Kidney capillary endothelial cell (primary cell): Measurements from ENCODE around the gene KLHL35.
"Not testable (repeated sequence)": the region's sequence is repeated elsewhere in the genome, so short reads cannot be mapped to it uniquely, and the experiment has no call there.

ENCODE experiments used
- DNase-seq: peaks from one replicate; pipeline ENCODE4 v3.0.0-alpha.2; 2018; ENCODE audit warnings: low spot score

KLHL35 gene

DNA sequence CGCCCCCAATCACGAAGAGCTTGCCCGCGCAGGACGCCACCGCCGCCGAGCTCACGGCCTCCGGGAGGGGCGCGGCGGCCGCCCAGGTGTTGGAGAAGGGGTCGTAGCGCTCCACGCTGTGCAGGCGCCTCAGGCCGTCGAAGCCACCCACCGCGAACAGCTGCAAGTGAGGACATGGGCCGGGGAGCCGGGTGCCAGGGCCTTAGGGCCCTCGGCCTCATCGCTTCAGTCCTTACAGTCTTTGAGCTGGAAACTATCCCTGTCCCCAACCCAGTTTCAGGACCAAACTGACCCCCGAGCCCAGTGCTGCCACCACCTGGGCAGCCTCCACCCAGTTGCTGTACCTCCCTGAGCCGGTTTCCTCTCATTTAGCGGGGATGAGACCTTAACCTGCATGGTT, 7.6 kb downstream of the KLHL35 start:
- DNase-seq: no peak

DNA sequence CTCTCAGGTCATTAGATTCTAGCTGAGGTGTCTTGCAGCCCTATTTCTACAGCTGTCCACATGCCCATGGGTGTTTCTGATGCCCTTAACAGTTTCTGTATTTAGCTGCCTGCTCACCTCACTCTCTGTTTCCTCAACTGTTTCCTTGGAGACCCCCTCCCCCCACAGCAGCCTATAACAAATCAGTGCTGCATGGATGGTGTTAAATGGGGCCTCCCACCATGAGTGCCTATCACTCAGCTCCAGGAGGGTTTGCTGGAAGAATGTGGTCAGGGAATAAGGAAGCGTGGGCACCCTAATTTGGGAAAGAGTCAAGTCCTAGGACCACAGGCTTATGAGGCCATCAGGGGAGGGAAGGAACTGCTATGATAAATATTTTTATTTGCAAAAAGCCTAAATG, 8.6 kb downstream of the KLHL35 start:
- no peak for DNase-seq

DNA sequence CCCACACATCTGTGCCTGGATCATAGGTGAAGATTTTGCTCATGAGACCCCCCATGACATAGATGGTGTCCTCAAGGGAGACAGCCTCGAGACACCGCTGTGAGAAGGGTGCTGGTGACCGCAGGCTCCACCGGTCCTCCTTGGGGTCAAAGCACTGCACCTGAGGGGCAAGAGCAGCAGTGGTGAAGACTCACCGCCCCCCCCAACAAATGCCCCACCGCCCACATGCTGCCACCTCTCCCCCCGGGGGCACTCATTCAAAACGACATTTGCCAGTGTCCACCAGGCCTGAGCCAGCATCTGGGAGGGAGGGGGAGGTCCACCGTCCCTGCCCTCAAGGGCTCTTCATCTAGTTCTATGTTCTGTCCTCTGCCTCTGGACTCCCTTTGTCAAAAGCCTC, 9.3 kb downstream of the KLHL35 start:
- DNase-seq: no peak

DNA sequence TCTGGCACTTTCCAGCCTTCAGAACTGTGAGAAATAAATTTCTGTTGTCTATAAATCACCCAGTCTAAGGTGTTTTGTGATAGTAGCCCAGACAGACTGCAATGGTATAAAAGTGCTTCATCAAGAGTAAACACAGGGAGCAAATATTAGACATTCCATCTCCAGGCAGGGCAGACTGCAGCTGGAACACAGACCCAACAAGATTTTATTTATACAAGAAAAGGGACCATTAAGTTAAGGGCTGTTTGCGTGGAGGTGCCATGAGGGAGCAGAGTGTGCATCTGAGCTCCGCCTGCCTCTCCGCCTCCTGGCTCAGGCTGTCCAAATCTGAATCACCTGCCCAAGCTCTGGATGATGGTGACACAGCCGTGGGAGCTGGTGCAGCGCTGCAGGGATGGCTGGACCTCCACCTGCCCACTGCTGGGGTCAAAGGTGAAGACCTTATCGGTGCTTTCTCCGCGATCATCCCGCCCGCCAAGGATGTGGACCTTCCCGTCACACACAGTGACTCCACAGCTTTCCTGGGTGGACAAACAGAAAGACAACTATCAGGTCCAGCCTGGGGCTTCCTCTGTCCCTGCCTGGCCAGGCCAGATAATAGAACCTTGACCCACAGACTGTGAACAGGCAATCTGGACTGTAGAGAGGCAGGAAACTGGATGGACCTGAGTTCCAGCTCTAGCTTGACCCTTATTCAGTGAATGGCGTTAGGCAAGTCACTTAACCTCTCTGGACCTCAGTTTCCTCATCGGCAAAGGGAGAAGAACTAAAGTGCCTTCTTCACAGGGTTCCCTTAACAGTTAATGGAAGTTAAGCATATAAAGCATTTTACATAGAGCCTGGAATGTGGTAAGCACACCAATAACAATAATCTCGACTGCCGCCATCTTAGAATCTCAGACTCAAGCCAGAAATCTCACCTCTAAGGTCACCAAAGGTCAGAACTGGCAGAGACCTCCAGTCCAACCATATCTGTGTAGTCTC, 10.5 kb downstream of the KLHL35 start:
- no peak for DNase-seq

DNA sequence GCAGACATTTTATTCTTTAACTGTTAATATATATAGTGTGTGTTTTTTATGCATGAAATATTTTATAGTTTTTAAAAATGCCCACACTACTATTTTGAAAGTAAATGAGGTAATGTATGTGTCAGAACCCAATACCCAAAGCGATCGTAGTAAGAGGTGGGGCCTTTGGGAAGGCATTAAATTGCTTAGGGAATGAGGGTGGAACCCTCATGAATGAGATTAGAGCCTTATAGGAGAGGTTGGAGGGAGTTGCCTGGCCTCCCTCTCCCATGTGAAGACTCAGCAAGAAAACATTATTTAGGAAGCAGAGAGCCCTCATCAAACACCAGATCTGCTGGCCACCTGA, 11.1 kb downstream of the KLHL35 start:
- no peak for DNase-seq

DNA sequence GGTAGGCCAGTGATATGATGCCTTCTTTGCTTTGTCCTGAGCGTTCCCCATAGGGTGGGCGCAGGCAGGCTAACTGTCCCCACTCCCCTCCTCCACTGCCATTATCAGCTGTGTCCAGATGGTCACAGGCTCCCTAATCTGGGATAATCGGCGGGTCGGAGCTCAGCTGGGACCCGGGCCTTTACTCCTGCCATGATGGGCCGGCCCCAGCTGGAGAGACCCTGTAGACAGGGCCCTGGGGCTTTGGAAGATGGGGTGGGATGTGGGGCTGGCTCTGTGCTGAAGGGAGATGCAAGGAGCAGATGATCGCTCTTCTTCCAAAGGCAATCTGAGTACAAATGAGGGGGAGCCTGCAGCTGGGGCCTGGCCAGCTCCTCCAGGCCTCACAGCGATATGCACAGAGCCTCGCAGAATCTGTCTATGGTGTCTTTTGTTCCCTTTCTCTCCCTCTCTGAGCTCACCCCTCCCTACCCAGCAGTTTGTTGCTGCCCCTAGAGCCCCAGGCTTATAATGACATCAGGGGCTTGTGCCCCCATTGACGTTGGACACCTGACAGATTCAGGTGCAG, 11.9 kb downstream of the KLHL35 start:
- DNase-seq: no peak

DNA sequence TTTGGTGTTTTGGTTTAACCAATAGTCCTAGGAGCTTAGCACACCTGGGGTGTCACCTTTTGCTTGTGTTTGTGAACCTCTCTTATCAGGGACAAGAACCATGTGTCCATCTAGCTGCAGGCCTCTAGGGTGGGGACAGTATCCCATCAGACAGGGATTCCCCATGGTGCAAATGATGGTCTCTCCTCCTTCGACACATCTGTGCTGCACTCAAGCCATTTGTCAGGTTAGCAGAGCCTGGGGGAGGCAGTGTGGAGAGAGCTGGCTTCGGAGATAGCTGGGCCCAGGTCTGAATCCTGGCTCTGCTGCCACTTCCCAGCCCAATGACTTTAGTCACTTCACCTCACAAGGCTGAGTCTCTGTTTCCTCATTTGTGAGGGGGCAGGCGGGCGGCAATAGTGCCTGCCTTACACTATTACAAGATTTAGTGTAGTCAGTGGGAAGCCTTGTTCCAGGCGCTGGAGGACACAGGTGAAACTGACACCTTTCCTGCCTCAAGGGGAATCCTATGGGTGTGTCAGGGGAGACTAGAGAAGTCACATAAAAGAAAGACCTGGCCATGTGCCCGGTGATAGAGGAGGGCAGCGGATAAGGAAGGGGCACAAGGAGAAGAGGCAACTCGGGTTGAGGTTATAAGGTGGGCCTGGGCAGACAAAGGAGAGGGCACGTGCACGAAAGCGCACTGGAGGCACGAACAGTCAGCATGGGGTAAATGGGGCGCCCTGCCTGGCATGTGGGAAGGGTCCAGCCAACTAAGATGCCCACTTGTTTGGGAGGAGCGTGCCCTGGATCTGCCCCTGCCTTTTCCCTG, 12.6 kb downstream of the KLHL35 start:
- no peak for DNase-seq

DNA sequence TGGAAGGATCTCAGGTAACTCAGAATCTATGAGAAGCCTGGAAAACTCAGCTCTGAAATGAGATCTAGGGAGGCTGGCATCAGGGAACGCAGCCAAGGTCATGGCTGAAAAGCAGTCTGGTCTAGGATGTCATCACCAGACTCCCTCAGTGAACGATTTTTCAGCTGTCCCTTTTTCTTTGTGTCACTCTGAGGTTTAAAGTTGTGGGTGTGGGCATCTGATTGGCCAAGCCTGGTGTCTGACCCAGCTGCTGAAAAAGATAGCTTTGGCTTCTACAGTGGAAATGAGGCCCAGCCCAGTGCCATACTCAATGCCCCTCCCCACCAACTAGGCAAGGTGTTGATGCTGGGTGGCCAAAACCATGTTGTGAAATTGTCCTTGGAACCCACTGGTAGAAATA, 19.1 kb downstream of the KLHL35 start:
- DNase-seq: no peak

DNA sequence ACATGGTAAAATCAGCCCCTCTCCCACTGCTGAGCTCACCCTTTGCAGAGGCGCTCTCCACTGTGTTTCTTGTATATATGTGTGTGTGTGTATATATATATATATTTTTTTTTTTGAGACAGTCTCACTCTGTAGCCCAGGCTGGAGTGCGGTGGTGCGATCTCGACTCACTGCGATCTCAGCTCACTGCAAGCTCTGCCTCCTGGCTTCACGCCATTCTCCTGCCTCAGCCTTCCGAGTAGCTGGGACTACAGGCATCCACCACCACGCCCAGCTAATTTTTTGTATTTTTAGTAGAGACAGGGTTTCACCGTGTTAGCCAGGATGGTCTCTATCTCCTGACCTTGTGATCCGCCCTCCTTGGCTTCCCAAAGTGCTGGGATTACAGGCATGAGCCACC, 19.9 kb downstream of the KLHL35 start:
- DNase-seq: not testable (repeated sequence)

DNA sequence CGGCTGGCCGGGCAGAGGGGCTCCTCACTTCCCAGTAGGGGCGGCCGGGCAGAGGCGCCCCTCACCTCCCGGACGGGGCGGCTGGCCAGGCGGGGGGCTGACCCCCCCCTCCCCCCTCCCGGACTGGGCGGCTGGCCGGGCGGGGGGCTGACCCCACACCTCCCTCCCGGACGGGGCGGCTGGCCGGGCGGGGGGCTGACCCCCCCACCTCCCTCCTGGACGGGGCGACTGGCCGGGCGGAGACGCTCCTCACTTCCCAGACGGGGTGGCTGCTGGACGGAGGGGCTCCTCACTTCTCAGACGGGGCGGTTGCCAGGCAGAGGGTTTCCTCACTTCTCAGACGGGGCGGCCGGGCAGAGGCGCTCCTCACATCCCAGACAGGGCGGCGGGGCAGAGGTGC, 23.0 kb downstream of the KLHL35 start:
- DNase-seq: not testable (repeated sequence)

DNA sequence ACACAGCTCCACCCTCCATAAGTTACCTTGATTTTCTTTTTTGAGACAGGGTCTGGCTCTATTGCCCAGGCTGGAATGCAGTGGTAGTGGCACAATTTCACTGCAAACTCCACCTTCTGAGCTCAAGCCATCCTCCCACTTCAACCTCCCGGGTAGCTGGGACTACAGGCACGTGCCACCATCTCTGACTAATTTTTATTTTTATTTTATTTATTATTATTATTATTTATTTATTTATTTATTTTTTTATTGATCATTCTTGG, 24.1 kb downstream of the KLHL35 start:
- no peak for DNase-seq

DNA sequence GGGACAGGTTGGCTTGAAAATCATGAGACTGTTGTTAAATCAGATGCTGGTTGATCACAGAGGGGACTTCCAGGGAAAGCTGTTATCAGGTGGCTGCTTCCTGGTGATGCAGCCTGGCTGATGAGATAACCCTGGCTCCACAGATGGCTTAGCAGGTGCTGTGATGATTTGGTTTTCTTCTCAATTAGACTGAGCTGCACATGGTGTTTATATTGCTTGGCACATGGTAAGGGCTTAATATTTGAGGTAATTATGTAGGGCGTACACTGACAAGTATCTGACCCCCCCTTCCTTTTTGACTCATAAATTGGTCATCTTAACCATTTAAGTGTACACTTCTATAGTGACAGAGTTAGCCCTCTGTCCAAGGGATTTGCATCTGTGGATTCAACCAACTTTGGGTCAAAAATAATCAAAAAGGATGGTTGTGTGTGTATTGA, 26.6 kb downstream of the KLHL35 start:
- DNase-seq: no peak

DNA sequence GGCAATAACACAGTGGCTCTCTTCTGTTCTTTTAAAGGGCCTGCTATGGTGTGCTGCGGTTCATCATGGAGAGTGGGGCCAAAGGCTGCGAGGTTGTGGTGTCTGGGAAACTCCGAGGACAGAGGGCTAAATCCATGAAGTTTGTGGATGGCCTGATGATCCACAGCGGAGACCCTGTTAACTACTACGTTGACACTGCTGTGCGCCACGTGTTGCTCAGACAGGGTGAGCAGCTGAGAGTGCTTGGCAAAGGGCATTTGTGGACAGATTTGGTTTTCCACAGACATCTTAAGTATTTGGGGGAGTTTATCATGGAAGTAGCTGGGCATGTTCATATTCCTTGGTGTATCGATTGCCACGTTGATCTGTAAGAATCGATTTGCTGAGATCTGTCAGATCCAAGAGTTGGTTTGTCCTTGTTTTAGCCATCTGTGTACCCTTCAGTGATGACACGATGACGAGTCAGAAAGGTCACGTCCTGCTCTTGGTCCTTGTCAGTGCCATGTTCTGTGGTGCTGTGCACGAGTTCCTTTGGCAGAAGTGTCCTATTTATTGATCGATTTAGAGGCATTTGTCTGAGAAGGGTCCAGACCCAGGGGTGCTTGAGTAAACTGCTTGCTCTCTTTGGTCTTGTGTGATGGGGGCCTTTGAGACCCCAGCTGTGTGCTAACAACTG, 28.9 kb downstream of the KLHL35 start:
- DNase-seq: no peak

DNA sequence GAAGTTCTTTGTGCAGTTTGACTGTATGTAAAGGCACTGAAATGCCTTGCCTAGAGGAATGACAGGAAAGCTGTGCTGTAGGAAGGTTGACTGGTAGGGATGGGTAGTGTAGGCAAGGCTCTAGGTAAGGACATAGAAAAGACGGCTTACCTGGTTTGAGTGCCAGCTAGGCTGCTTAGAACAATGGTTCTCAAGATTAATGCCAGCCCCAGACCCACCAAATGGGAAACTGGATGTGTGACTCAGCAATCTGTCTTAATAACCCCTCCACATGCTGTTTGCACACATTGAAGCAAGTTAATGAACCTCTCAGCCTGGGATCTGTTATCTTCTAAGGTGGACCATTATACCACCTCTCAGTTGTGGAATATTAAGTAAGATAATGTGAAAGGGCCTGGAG, 30.0 kb downstream of the KLHL35 start:
- DNase-seq: no peak

DNA sequence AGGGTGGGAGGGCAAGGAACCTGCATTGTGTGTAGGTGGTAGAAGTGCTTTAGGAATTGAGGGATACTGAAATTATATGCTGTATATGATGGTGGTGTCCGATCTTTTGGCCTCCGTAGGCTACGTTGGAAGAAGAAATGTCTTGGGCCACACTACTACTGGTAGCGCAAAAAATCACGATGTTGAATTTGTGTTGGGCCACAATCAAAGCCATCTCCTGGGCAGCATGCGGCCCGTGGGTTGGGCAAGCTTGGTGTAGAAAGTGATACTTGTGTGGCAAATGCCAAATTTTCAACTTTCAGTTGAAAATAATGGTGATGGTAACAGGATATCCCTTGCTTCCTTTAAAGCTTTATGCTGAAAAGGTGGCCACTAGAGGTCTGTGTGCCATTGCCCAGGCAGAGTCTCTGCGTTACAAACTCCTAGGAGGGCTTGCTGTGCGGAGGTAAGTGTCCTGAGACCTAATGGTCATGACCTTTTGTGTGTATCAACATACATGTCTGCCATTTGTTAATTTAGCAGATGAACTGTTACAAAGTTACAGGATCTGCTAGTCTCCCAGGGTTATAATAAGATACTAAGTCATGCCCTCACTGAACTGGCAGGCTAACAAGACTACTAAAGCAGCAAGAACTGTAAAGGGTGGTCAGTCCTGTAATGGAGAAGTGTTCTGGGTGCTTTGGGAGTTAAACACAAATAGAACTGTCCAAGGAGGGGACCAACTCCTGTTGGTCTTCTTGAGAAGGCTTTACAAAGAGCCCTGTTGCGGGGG, 30.8 kb downstream of the KLHL35 start:
- DNase-seq: no peak

DNA sequence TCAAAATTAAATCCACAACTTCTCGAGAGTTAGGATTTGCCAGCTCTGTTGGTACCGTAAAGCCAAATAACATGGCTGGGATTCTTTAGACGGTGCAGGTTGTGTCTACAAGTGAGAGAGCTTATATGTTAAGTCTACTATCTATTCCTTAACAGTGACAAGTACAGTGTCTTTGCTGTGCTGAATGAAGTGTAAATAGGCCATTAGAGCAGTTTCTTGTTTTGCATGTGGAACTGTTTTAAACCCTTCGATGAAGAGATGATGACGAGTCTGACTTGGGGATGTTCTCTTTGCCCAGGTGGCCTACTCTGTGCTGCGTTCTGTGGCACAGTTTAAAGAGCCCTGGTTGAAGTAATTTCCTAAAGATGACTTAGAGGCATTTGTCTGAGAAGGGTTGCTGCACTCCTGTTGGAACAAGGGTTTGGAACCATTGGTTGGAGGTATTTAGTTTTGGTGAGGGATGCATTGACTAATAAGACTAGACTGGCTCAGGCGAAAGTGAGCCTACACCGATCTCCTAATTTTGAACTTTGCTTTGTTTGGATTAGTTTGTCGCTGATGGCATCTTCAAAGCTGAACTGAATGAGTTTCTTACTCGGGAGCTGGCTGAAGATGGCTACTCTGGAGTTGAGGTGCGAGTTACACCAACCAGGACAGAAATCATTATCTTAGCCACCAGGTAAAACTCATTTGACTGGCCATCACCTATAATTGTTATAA, 32.7 kb downstream of the KLHL35 start:
- DNase-seq: no peak

DNA sequence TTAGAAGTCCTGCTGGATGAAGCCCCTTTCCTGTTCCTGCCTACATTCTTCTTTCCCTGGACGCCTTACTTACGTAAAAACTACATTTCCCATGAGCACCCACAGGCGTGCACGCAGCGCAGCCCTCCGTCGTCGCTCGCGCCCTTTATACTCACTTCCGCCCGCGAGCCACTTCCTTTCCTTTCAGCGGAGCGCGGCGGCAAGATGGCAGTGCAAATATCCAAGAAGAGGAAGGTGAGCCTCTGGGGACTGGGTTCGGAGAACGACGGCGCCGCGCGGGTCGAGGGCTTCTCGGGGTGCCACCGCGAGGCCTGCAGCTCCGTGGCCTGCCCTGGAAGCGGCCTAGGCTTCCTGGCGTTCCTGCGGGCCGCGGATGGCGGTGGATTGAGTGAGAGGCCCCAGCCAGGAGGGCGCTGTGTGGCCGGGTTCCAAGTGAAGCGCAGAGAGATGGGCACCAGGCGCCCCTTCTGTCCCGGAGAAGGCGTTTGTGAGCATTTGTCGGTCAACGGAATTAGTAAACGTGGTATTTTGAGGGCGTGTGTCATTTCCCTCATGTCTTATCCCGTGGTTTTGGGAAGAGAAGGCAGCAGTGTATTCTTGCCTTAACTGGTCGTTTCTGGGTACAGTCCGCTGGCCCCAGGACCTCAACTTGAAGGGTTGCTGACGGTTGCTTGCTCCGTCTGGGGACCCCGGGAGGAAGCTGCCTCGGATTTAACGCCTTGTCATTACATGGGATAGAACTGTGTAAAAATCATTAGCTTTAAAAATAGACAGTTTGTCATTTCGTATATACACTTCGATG, 33.5 kb downstream of the KLHL35 start, which contains the start of gene RPS3:
RPS3 (plus strand) TSS at position 175 of the 802 bp plus-strand sequence; CDS start at position 205, 30 bp downstream.
- DNase-seq: peak; percentile 90

DNA sequence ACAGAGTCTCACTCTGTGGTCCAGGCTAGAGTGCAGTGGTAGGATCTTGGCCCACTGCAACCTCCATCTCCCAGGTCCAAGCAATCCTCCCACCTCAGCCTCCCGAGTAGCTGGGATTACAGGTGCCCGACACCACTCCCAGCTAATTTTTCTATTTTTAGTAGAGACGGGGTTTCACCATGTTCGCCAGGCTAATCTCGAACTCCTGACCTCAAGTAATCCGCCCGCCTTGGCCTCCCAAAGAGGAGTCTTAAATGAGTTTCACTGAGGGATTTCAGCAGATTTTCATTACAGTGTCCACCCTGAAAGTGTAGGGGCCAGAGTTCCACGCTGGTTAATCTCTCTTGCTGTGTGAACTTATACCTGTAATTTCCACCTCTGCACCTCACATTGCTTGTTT, 34.1 kb downstream of the KLHL35 start:
- DNase-seq: no peak

DNA sequence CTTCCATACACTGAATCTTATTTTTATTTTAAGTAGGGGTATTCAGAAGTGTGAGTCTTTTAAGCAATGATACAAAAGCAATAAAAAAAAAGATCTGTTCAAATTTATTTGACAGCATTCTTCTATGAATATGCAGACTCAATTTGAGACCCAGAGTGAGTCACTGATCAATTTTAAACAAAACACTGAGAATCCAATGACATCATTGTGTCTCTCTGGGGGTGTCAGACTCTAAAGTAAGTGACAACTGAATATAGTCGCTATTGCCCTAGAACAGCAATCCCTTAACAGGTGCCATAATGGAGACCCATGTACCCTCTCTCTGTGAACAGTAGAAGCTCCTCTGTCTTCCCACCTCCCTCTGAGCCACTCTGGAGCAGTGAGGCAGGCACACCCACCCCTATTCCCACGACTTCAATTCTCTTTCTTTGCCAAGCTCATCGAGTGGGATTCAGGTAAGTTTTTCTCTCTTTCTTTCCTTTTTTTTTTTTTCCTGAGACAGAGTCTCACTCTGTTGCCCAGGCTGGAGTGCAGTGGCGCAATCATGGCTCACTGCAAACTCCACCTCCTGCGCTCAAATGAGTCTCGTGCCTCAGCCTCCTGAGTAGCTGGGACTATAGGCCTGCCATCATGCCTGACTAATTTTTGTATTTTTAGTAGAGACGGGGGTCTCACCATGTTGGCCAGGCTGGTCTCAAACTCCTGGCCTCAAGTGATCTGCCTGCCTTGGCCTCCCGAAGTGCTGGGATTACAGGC, 38.7 kb downstream of the KLHL35 start:
- no peak for DNase-seq
